Endodermal cell (in vitro differentiated cells): ENCODE data around the gene PCCA. TPM values are rescaled to one million over a fixed set of nuclear protein-coding genes. Genes with fewer than 3 reads are reported as not detected.
"Not testable (repeated sequence)": the region's sequence is repeated elsewhere in the genome, so short reads cannot be mapped to it uniquely, and the experiment has no call there.

Experiments
- DNase-seq: peaks from one replicate; pipeline ENCODE4 v3.0.0-alpha.2; 2017
- H3K27ac ChIP-seq: 2 replicates; pipeline ENCODE4 v1.5.1; 2013; ENCODE audit warnings: mild to moderate bottlenecking, low read depth, low read length, moderate library complexity
- H3K27me3 ChIP-seq: 2 replicates; pipeline ENCODE4 v1.6.1; 2013; ENCODE audit warnings: mild to moderate bottlenecking, low read length, moderate library complexity; ENCODE audit not compliant: insufficient read depth, control insufficient read depth, poor library complexity, severe bottlenecking
- H3K36me3 ChIP-seq: 2 replicates; pipeline ENCODE4 v1.7.0; 2013; ENCODE audit warnings: mild to moderate bottlenecking, low read length, moderate library complexity; ENCODE audit not compliant: control insufficient read depth, insufficient read depth
- H3K4me1 ChIP-seq: one replicate; pipeline ENCODE4 v1.7.0; 2013; ENCODE audit warnings: low read length; ENCODE audit not compliant: control insufficient read depth, insufficient read depth
- H3K4me3 ChIP-seq: 2 replicates; pipeline ENCODE4 v1.5.1; 2013; ENCODE audit warnings: mild to moderate bottlenecking, low read length, moderate library complexity
- H3K9ac ChIP-seq: 2 replicates; pipeline ENCODE4 v1.6.1; 2013; ENCODE audit warnings: mild to moderate bottlenecking, low read length, moderate library complexity; ENCODE audit not compliant: poor library complexity, severe bottlenecking; ENCODE audit errors: extremely low read depth
- H3K9me3 ChIP-seq: 2 replicates; pipeline ENCODE4 v1.6.1; 2013; ENCODE audit warnings: mild to moderate bottlenecking, low read length, moderate library complexity; ENCODE audit not compliant: control insufficient read depth
- H3K27ac Mint-ChIP-seq: 2 replicates; pipeline ENCODE4 v1.8.0; 2020; ENCODE audit warnings: mixed read lengths
- H3K27me3 Mint-ChIP-seq: 2 replicates; pipeline ENCODE4 v1.8.0; 2021; ENCODE audit warnings: mild to moderate bottlenecking, mixed read lengths; ENCODE audit not compliant: insufficient read depth
- H3K36me3 Mint-ChIP-seq: 2 replicates; pipeline ENCODE4 v1.8.0; 2020; ENCODE audit warnings: low read depth, mixed read lengths
- H3K4me1 Mint-ChIP-seq: 2 replicates; pipeline ENCODE4 v1.8.0; 2020; ENCODE audit warnings: mixed read lengths
- H3K4me3 Mint-ChIP-seq: 2 replicates; pipeline ENCODE4 v1.8.0; 2020; ENCODE audit warnings: mild to moderate bottlenecking, moderate library complexity, mixed read lengths
- H3K9me3 Mint-ChIP-seq: 2 replicates; pipeline ENCODE4 v1.8.0; 2020; ENCODE audit warnings: mild to moderate bottlenecking, mixed read lengths
- WGBS, 2 experiments: methylation state at CpG; one replicate each; pipeline versions ENCODE4 v1.1.5 to v1.1.7; 2013; ENCODE audit warnings: missing lambda C conversion rate in 2 of 2, mixed read lengths in 1 of 2; ENCODE audit not compliant: insufficient coverage in 1 of 2, insufficient read length in 1 of 2; 5-methylcytosine and 5-hydroxymethylcytosine counted together
- total RNA-seq, 2 donors: library from RNA; stranded (reverse); fragmentation: NEBNext Ultra II Directional in 1 of 2; extraction: Animal tissue kit (Norgen Biotek cat#: 25700) in 1 of 2; gene quantifications; 2 replicates in 1 of 2; 3 replicates in 1 of 2; pipeline ENCODE4 v1.2.1, GENCODE V29; 2021
- TF ChIP-seq, protein P1 (sequence below): fragments of 200-600 bp; sonication (generic); conservative IDR thresholded peaks from 2 replicates; pipeline ENCODE4 v1.5.0; 2021; ENCODE audit warnings: antibody characterized with exemption, mild to moderate bottlenecking

Gene PCCA
- total RNA-seq, 2 donors from 2014 or later: 60.2 to 67.2 TPM

DNA sequence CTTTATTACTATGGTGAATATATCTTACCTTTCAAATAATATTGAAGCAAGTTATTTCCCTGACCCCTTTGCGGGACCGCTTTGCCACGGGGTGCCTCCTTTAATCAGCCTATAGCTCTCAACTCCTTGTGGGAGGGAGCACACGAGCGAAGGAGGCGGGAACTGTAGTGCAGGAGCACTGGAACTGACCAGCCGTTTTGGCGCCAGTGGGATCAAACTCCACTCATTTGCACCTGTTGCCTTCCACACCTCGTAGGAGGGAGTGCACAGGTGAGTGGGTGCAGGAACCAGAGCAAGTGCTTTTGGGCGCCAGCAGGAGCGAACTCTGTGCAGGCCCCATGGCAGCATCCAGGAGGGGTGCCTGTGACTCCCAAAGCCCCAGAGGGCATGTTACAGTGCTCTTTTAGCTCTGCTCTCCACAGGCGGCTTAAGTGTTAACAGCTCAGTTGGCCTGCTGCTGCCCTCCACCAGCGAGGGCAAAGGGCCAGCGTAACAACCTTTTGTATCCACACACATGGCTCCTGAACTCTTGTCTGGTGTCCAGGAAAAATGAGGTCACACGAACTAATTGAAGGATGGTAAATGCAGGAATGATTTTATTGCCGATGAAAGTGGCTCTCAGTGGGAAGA is 292.8 kb downstream of the PCCA start:
- no peak overlapping the region for H3K4me3 Mint-ChIP-seq
- WGBS, 2 experiments: 88 to 94% methylated on average over 10 to 16 of the region's 16 CpGs
- peak overlapping the region; percentile 69 for H3K27ac Mint-ChIP-seq
- peaks cover 11% of the 10 kb centered on the region for H3K9me3 ChIP-seq
- no peak overlapping the region for H3K9ac ChIP-seq
- TF ChIP-seq, protein P1, sequence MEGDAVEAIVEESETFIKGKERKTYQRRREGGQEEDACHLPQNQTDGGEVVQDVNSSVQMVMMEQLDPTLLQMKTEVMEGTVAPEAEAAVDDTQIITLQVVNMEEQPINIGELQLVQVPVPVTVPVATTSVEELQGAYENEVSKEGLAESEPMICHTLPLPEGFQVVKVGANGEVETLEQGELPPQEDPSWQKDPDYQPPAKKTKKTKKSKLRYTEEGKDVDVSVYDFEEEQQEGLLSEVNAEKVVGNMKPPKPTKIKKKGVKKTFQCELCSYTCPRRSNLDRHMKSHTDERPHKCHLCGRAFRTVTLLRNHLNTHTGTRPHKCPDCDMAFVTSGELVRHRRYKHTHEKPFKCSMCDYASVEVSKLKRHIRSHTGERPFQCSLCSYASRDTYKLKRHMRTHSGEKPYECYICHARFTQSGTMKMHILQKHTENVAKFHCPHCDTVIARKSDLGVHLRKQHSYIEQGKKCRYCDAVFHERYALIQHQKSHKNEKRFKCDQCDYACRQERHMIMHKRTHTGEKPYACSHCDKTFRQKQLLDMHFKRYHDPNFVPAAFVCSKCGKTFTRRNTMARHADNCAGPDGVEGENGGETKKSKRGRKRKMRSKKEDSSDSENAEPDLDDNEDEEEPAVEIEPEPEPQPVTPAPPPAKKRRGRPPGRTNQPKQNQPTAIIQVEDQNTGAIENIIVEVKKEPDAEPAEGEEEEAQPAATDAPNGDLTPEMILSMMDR: no peak
- H3K4me1 ChIP-seq: no peaks in the 10 kb centered on the region
- peaks cover 37% of the 10 kb centered on the region for H3K36me3 Mint-ChIP-seq
- H3K9me3 Mint-ChIP-seq: no peaks in the 10 kb centered on the region
- DNase-seq: no peak
- no peak overlapping the region for H3K4me3 ChIP-seq
- H3K4me1 Mint-ChIP-seq: peaks cover 8% of the 10 kb centered on the region
- H3K27ac ChIP-seq: no peak overlapping the region
- H3K27me3 ChIP-seq: no peaks in the 10 kb centered on the region
- peaks cover 24% of the 10 kb centered on the region for H3K36me3 ChIP-seq
- H3K27me3 Mint-ChIP-seq: no peaks in the 10 kb centered on the region

DNA sequence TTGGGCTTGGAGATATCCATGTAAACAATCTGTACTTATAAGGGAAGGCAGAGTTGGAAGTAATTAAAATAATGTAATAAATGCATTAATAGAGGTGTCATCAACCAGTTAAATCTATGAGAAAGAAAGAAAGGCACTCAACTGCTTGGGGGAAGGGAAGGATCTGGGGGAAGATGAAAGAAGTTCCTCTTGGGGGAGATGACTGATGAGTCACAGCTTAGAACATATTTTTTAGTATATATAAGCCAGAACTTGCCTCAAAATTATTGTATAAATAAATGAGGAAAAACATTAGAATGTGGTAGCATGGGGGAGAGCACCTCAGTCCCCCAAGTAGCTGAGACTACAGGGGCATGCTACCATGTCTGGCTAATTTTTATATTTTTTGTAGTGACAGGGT is 293.9 kb downstream of the PCCA start:
- H3K9me3 Mint-ChIP-seq: no peaks in the 10 kb centered on the region
- TF ChIP-seq, protein P1: no peak
- peaks cover 13% of the 10 kb centered on the region for H3K4me1 Mint-ChIP-seq
- no peak overlapping the region for H3K27ac ChIP-seq
- H3K9me3 ChIP-seq: peaks cover 10% of the 10 kb centered on the region
- peaks cover 34% of the 10 kb centered on the region for H3K36me3 ChIP-seq
- peaks cover 37% of the 10 kb centered on the region for H3K36me3 Mint-ChIP-seq
- DNase-seq: no peak
- H3K27me3 ChIP-seq: no peaks in the 10 kb centered on the region
- no peaks in the 10 kb centered on the region for H3K27me3 Mint-ChIP-seq
- no peak overlapping the region for H3K9ac ChIP-seq
- no peaks in the 10 kb centered on the region for H3K4me1 ChIP-seq
- no peak overlapping the region for H3K27ac Mint-ChIP-seq
- no peak overlapping the region for H3K4me3 Mint-ChIP-seq
- H3K4me3 ChIP-seq: no peak overlapping the region

DNA sequence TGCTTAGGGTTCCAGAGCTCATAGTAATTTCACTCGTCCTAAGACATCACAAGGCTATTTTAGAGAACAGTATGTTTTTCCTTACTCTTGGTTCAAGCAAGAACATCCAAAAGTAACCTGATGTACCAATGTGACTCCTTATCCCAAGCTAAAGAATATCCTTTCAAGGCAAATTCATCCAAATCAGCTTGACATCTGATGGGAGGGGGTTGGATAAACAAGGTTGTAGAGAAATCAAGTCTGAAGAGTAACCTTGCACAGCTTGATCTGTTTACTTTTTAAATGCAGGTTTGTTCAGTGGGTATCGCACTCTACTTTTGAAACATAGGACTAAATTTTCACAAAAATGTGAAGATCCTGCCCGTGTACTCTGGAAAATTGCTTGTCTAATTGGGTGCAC is 298.5 kb downstream of the PCCA start:
- Histone ChIP-seq H3K4me1 (no peaks in the 10 kb centered on the region), H3K9me3 (no peaks in the 10 kb centered on the region), H3K9ac (no peak overlapping the region), H3K27ac (no peak overlapping the region), H3K27me3 (no peaks in the 10 kb centered on the region), H3K4me3 (no peak overlapping the region), H3K36me3 (peaks cover 27% of the 10 kb centered on the region)
- TF ChIP-seq, protein P1: no peak
- no peaks in the 10 kb centered on the region for H3K27me3 Mint-ChIP-seq
- no peak overlapping the region for H3K4me3 Mint-ChIP-seq
- H3K36me3 Mint-ChIP-seq: peaks cover 15% of the 10 kb centered on the region
- peaks cover 12% of the 10 kb centered on the region for H3K4me1 Mint-ChIP-seq
- WGBS, 2 experiments: 87 to 100% methylated on average over 3 of the region's 3 CpGs
- H3K27ac Mint-ChIP-seq: no peak overlapping the region
- H3K9me3 Mint-ChIP-seq: no peaks in the 10 kb centered on the region
- DNase-seq: no peak

DNA sequence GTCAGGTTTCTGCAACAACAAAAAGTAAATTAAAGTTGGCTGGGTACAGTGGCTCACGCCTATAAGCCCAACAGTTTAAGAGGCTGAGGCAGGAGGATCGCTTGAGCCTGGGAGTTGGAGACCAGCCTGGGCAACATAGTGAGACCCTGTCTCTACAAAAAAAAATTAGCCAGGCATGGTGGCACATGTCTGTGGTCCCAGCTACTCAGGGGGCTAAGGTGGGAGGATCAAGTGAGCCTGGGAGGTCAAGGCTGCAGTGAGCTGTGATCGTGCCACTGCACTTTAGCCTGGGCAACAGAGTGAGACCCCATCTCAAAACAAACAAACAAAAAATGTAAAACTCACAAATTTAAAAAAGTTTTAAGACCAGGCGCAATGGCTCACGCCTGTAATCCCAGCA is 299.3 kb downstream of the PCCA start:
- H3K4me3 ChIP-seq, DNase-seq, H3K27me3 Mint-ChIP-seq, H3K9ac ChIP-seq, H3K9me3 Mint-ChIP-seq, H3K27me3 ChIP-seq, H3K27ac Mint-ChIP-seq, H3K4me3 Mint-ChIP-seq, H3K4me1 ChIP-seq, H3K27ac ChIP-seq, H3K9me3 ChIP-seq: not testable (repeated sequence)
- WGBS, 2 experiments: 93 to 94% methylated on average over 2 to 5 of the region's 5 CpGs
- peaks cover 34% of the 10 kb centered on the region for H3K36me3 ChIP-seq
- Mint-ChIP-seq H3K4me1 (peaks cover 12% of the 10 kb centered on the region), H3K36me3 (peaks cover 21% of the 10 kb centered on the region)
